NCI-H2196 treated with DMSO at 0.1 percent for 48 hours (cell line): ENCODE measurements around the gene MX2.

Experiments
- DNase-seq: peaks from one replicate; lab custom pipeline; 2025; ENCODE audit not compliant: unreplicated experiment; lab: John Stamatoyannopoulos, UW

The MX2 gene

GRCh38 chr21:41433566-41433965 is 71.7 kb downstream of the MX2 start:
- no peak for DNase-seq

- no peak for DNase-seq
Observed at GRCh38 chr21:41435706-41436105, 73.9 kb downstream of the MX2 start.

GRCh38 chr21:41437729-41438128 is 75.9 kb downstream of the MX2 start:
- DNase-seq: no peak

GRCh38 chr21:41438425-41439113 is 76.7 kb downstream of the MX2 start:
- no peak for DNase-seq

- no peak for DNase-seq
Observed at GRCh38 chr21:41439248-41439647, 77.4 kb downstream of the MX2 start.

- DNase-seq: no peak
Observed at GRCh38 chr21:41441546-41441945, 79.7 kb downstream of the MX2 start.

- DNase-seq: no peak
Observed at GRCh38 chr21:41442481-41443186, 80.8 kb downstream of the MX2 start.

- DNase-seq: no peak
Observed at GRCh38 chr21:41443562-41443961, 81.7 kb downstream of the MX2 start.

GRCh38 chr21:41444703-41445464 is 83.1 kb downstream of the MX2 start:
- DNase-seq: no peak

GRCh38 chr21:41445465-41445862 is 83.6 kb downstream of the MX2 start:
- DNase-seq: no peak

- DNase-seq: no peak
Observed at GRCh38 chr21:41446586-41446985, 84.8 kb downstream of the MX2 start.

- no peak for DNase-seq
Observed at GRCh38 chr21:41447356-41447755, 85.5 kb downstream of the MX2 start.

GRCh38 chr21:41449613-41450012 is 87.8 kb downstream of the MX2 start:
- no peak for DNase-seq

- no peak for DNase-seq
Observed at GRCh38 chr21:41451753-41452676, 90.2 kb downstream of the MX2 start.

GRCh38 chr21:41453198-41453597 is 91.4 kb downstream of the MX2 start:
- DNase-seq: no peak

GRCh38 chr21:41453761-41454160 is 91.9 kb downstream of the MX2 start:
- DNase-seq: no peak

- DNase-seq: no peak
Observed at GRCh38 chr21:41458121-41458520, 96.3 kb downstream of the MX2 start.

- no peak for DNase-seq
Observed at GRCh38 chr21:41458559-41458958, 96.7 kb downstream of the MX2 start.
